ENCODE measurements around the gene NLRP9. TPM values are rescaled to one million over a fixed set of nuclear protein-coding genes. Genes with fewer than 3 reads are reported as not detected.

NLRP9 gene
- total and polyA plus RNA-seq, 10 donors: not detected

DNA sequence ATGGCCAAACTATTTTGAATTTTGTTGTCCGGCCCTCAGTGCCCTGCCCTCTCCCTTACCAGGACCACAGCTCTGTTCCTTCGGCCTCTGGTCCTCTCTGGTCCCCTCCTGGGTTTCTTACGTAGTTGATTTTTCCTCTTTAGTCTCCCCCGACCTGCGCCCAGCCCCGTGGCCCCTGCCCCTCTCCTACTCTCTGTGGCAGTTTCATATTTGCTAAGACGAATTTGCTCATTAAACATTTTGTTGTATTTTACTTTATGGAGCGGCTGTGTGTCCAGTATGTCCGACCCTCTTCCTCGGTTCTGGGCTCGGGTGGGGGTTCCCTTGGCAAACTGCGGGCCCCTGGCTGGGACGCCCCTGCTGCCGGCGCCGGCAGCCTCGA lies 63.8 kb downstream of the NLRP9 start:
- Histone ChIP-seq H3K27ac (peak overlapping the region; percentile 87 to 99 (median 95)), H3K36me3 (peaks cover 0 to 79% (median 53%) of the 10 kb centered on the region in 6 donors), H3K27me3 (replicated peaks in 1 of 7) (no peaks in the 10 kb centered on the region), H3K4me3 (peak overlapping the region; percentile 59 to 98 (median 86)), H3K4me1 (peaks cover 51 to 96% (median 74%) of the 10 kb centered on the region in 6 donors), H3K9me3 (no peaks in the 10 kb centered on the region)
- DNase-seq: no peak
- intact Hi-C loops (cut with DNase I; ENCODE audit: low total_unique reads): no loop called here
- 27 to 42% (median 33%) methylated on average over 16 to 17 of the region's 17 CpGs for WGBS, 5 donors
- TF ChIP-seq, protein P1, sequence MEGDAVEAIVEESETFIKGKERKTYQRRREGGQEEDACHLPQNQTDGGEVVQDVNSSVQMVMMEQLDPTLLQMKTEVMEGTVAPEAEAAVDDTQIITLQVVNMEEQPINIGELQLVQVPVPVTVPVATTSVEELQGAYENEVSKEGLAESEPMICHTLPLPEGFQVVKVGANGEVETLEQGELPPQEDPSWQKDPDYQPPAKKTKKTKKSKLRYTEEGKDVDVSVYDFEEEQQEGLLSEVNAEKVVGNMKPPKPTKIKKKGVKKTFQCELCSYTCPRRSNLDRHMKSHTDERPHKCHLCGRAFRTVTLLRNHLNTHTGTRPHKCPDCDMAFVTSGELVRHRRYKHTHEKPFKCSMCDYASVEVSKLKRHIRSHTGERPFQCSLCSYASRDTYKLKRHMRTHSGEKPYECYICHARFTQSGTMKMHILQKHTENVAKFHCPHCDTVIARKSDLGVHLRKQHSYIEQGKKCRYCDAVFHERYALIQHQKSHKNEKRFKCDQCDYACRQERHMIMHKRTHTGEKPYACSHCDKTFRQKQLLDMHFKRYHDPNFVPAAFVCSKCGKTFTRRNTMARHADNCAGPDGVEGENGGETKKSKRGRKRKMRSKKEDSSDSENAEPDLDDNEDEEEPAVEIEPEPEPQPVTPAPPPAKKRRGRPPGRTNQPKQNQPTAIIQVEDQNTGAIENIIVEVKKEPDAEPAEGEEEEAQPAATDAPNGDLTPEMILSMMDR (IDR thresholded peaks at IDR 0.05 in 8 of 11, conservative IDR thresholded peaks at IDR 0.05 in 3 of 11): no peak
- no peak for TF ChIP-seq POLR2A (IDR thresholded peaks at IDR 0.05)

DNA sequence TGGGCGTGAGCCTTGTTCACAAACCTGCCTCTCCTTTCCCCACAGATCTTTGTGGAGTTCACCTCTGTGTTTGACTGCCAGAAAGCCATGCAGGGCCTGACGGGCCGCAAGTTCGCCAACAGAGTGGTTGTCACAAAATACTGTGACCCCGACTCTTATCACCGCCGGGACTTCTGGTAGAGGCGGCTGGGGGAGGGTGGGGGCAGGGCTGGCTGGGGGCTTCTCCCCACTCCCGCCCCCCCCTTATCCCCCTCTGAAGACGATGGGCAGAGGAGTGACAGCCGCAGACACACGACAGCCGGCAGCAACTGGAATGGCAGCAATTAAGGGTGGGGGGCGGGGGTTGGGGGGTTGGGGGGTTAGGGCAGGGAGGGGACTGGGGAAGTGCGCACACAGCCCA lies 64.3 kb downstream of the NLRP9 start:
- H3K4me1 ChIP-seq: peaks cover 45 to 96% (median 71%) of the 10 kb centered on the region in 6 donors
- peaks cover 0 to 79% (median 53%) of the 10 kb centered on the region in 6 donors for H3K36me3 ChIP-seq
- TF ChIP-seq POLR2A (IDR thresholded peaks at IDR 0.05) (no peak), POLR2AphosphoS5 (IDR thresholded peaks at IDR 0.05) (no peak)
- TF ChIP-seq, protein P1 (IDR thresholded peaks at IDR 0.05 in 8 of 11, conservative IDR thresholded peaks at IDR 0.05 in 3 of 11): no peak
- H3K27ac ChIP-seq: peak overlapping the region in 3 of 8 donors; percentile 96 to 99 (median 98)
- no peak for DNase-seq
- intact Hi-C loops (cut with DNase I; ENCODE audit: low total_unique reads): no loop called here
- H3K27me3 ChIP-seq (replicated peaks in 1 of 7): no peaks in the 10 kb centered on the region
- H3K9me3 ChIP-seq: no peaks in the 10 kb centered on the region
- H3K4me3 ChIP-seq: peak overlapping the region in 1 of 8 donors; percentile 94
- WGBS, 5 donors: 72 to 93% (median 85%) methylated on average over 10 to 15 of the region's 15 CpGs

DNA sequence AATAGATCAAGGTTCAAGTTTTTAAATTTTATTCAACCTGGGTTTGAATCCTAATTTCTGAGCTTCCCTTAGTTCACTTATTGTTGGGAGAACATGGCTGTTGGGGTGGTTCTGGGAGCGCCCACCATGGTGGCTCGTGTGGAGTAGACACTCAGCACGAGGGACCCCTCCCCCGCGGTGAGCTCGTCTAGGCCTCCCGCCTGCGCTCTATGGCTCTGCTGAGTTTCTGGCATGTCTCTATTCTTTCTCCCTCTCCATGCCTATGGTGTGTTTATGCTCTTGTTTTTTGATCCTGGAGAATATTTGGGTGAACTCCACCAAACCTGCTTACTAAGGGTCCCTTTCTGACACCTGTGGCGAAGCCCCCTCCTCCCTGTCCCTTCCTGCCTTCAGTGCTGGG lies 64.7 kb downstream of the NLRP9 start:
- H3K9me3 ChIP-seq: no peaks in the 10 kb centered on the region
- intact Hi-C loops (cut with DNase I; ENCODE audit: low total_unique reads): no loop called here
- TF ChIP-seq POLR2A (IDR thresholded peaks at IDR 0.05) (no peak), POLR2AphosphoS5 (IDR thresholded peaks at IDR 0.05) (peak in 1 of 3 donors; percentile 24)
- TF ChIP-seq, protein P1 (IDR thresholded peaks at IDR 0.05 in 8 of 11, conservative IDR thresholded peaks at IDR 0.05 in 3 of 11): no peak
- H3K36me3 ChIP-seq: peaks cover 0 to 79% (median 53%) of the 10 kb centered on the region in 6 donors
- 78 to 84% (median 80%) methylated on average over 9 of the region's 9 CpGs for WGBS, 5 donors
- peaks cover 41 to 96% (median 69%) of the 10 kb centered on the region in 6 donors for H3K4me1 ChIP-seq
- no peaks in the 10 kb centered on the region for H3K27me3 ChIP-seq (replicated peaks in 1 of 7)
- DNase-seq: no peak
- peak overlapping the region in 2 of 8 donors; percentile 98 to 99 for H3K27ac ChIP-seq
- H3K4me3 ChIP-seq: no peak overlapping the region

DNA sequence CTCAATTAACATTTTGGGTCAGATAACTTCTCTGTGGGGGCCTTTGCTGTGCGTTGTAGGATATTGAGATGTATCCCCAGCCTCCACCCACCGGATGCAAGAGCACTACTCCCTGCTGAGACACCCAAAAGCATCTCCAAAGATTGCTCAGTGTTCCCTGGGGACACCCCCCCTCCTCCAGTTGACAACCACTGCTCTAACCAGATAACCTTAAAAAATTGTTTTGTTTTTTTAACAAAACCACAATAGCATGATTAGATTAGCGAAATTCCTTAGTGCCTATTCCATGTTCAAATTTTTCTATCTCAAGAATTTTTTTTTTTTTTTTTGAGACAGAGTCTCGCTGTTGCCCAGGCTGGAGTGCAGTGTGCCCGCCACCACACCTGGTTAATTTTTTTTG lies 65.8 kb downstream of the NLRP9 start:
- no peak for TF ChIP-seq POLR2AphosphoS5 (IDR thresholded peaks at IDR 0.05)
- TF ChIP-seq POLR2A (IDR thresholded peaks at IDR 0.05): no peak
- TF ChIP-seq, protein P1 (IDR thresholded peaks at IDR 0.05 in 8 of 11, conservative IDR thresholded peaks at IDR 0.05 in 3 of 11): no peak
- Histone ChIP-seq H3K27ac (no peak overlapping the region), H3K36me3 (peaks cover 0 to 79% (median 59%) of the 10 kb centered on the region in 6 donors), H3K27me3 (replicated peaks in 1 of 7) (no peaks in the 10 kb centered on the region), H3K4me1 (peaks cover 30 to 96% (median 66%) of the 10 kb centered on the region in 6 donors), H3K4me3 (no peak overlapping the region), H3K9me3 (no peaks in the 10 kb centered on the region)
- intact Hi-C loops (cut with DNase I; ENCODE audit: low total_unique reads): no loop called here
- WGBS, 5 donors: 82 to 94% (median 89%) methylated on average over 5 of the region's 5 CpGs
- no peak for DNase-seq

Measured in spleen (tissue), 11 donors.